NCI-H1694 treated with DMSO at 0.1 percent for 48 hours (cell line): ENCODE data around the gene PTPRH.
"Not testable (repeated sequence)": the region's sequence is repeated elsewhere in the genome, so short reads cannot be mapped to it uniquely, and the experiment has no call there.

ENCODE experiments used
- DNase-seq: peaks from one replicate; lab custom pipeline; 2025; lab: John Stamatoyannopoulos, UW

The PTPRH gene

DNA sequence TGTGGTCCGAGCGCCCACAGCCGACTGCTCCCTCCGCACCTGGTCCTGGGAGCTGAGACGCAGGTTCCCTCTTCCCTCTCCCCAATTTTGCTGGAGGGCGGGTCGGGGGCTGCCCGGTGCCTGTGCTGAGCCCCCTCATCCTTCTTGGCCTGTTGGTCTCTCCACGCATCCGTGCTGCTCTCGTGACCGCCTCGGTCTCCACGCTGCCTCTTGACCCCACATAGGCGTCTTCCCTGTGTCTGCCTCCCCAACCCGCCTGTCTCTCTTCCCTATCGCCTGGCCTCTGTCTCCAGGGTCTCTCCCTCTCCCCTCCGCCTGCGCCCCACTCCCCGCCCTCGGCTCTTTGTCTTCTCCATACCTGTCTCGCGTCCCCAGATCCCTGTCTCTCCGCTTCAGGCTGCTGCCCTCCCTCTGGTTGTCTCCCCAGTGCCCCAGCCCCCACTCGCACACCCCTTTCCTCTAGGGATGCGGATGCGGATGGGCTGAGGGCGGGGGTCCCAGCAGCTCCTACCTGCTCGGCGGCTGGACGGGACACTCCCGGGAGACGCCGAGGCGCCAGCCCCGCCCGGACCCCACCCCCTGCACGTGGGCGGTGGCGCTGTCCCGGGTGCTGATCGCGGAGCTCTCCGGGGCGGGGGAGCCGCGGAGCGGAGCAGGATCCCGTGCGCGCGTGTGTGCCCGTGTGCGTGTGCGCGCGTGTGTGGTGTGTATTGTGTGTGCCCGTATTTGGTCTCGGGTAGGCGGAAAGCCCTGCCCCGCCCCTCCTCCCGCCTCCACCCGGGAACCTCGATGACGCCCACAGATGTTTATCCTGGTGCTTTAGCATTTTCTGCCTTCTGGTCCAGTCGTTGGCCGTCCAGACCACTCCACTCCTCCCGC is 29.5 kb downstream of the PTPRH start, which contains the start of gene SYT5:
SYT5 (minus strand) TSS at position 684 of the 879 bp plus-strand sequence. CDS start 1,248 bp downstream, outside the sequence.
- DNase-seq, result no peak

DNA sequence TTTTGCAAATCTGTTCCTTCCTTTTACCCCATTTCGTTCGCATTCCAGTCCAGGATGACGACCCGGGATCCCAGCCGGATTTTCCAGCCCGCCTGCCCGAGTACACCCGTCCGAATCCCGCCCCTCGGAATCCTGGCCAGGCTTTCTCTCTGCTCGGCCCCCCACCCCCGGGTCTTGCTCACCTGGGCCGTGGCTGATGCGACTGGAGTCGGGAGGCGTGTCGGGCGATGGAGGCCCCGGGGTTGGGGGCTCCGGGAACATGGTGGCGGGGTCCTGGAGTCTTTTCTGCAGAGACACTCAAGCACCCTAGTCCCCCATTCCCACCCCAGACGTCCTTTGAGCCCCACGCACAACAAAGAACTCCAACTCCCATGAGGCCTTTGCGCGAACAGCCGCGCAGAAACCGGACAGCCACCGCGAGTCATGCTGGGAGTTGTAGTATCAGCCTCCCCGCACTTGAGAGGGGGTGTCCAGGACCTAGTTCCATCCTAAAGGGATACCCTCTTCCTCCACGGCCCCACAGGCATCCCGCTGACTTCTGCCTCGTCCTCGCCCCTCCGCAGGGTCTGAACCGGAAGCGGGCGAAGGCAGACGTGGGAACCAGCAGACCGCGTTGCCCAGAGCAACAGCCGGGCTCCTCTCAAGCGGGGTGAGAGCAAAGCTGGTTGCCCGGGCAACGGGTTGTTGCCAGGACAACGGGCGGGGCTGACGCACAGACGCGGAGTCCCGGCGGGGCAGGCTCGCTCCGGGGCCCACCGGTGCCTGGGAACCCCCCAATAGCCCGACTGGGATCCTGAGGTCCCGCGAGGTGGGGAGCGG is 30.3 kb downstream of the PTPRH start:
- peak; percentile 74 for DNase-seq

DNA sequence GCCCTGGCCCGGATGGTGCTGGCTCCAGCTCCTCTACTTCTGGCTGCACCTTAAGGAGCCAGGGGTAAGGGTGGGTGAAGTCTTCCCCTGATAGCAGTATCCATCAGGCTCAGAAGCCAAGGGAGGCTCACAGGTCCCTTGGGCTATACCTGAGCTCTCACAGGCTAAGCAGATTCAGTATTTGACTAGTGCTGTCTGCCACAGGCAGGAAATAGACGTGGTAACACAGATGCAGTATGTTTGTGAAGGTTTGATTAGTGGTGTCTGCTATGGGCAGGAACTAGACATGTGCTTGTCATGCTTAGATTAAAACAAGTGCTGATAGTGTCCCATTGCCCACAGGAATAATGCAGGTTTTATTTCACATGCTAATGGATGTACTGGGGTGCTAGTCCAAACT is 33.2 kb downstream of the PTPRH start:
- no peak for DNase-seq

DNA sequence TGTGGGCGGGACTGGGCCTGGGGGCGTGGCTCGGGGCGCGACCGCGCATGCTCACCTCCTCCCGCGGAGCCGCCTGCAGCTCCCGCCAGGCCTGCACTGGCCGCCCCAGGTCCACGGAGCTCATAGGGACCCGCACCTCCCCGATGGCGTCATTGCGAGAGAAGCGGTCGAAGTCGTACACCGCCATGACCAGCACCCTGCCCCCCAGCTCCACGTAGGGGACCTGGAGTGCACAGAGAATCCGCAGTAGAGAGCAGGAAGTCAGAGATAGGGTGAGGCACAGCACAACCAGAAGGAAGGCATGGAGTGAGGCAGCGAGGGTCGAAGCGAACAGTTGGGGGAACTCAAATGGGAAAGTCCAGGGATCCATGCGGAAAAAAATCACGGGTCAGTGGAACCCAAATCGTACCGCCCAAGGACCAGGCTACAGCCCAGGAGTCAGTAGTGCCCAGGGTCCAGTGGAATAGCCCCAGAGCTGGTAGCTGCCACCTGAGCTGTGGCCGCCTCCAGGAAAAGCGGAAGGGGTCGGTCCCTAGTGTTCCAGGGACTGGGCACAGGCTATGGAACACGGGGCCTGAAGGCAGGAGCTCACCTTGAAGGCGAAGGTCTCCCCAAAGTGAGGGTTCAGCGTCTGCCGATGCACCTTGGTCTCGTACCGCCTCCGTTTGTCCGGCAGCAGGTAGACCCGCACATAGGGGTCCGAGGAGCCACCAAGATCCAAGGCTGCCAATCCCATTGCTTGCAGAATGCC is 34.0 kb downstream of the PTPRH start:
- no peak for DNase-seq

DNA sequence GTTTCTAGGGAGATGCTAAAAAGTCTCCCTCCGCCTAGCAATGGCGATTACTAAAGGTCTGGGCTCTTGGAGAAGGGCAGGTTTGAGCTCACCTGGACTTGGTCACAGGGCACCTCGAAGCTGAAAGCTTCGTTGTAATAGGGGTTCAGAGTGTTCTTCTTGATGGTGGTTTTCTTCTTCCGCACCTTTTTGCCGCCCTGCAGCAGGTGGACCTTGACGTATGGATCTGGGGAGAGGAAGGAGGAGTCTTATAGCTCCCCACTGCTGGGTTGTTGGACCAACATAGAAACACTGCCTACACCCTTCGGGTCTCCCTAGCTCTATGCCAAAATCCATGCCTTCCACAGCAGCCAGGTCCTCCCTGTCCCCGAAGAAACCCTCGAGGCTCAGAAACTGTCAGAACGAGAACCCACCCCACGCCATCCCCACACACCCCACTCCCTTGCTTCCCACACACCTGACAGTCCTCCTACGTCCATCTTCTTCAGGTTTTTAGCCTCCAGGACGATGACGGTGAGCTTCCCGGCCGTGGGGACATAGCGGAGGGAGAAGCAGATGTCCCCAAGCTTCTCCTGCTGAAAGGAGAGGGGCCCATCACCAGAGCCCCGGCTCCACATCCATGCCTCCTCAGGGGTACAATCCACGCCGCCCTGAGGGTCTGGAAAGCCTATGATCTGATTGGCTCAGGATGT is 34.7 kb downstream of the PTPRH start:
- no peak for DNase-seq

DNA sequence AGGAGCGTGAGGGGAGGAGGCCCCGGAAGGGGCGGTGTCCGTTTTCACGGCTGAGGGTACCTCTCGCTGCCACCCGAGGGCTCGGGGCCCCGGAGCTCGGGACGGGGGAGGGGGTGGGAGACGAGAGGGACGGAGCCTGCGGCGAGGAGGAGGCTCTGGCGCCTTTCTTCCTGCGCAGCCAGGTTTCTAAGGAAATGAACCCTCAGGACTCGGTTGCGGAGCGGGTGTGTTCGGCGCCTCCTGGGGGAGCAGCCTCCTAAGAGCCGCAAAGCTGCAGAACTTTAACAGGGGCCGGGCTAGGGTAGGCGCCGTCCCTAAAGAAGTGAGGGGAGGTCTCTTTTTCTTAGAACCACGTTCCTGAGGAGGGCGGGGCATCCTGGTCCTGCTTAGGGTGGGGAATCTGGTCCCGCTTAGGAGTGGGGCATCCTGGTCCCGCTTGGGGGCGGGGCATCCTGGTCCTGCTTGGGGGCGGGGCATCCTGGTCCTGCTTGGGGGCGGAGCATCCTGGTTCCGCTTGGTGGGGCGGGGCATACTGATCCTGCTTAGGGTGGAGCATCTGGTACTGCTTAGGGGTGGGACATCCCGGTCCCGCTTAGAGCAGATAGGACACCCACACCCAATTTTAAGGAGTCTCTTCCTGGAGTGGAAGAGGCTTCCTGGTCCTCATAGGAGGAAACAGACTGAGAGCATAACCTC is 35.4 kb downstream of the PTPRH start:
- DNase-seq, result peak; percentile 56

DNA sequence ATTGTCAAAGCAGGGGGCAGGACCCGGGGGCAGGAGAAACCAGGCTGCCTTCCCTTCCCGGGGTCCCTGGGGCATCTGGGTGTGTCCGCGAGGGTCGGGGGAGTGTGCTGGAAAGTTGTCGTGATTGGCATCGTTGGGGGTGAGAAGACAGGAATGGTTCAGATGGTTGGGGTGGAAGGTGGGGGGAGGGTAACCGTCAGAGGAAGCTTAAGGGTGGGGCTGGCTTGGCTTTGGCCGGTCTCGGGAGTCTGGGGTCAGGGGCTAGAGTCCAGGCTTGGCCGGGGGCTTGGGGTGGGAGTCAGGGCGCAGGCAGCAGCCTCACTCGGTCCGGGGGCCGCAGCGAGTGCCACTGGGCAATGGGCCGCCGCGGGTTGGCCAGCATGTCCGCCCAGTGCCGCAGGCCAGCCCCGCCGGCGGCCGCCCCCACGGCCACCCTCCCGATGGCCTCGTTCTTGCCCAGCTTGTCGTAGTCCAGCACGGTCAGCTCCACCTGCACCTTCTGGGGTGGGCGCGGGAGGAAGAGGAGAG is 36.1 kb downstream of the PTPRH start:
- DNase-seq, result no peak

DNA sequence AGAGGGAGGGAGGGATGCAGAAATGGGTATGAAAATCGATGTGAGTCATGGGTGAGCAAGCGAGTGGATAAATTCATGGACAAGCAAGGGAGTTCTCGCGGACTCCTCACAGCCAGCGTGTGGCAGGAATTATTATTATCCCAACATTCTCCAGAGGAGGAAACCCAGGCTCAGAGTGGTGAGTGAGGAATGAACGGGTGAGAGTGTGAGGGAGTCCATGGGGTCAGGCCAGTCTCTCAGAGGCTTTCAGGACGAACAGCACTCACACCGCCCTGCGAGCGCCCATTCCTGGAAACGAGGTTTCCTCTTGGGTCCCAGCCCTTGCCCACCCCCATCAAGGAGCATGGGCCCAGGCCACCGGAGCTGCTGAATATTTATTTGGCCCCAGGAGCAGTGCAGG is 36.6 kb downstream of the PTPRH start:
- no peak for DNase-seq

DNA sequence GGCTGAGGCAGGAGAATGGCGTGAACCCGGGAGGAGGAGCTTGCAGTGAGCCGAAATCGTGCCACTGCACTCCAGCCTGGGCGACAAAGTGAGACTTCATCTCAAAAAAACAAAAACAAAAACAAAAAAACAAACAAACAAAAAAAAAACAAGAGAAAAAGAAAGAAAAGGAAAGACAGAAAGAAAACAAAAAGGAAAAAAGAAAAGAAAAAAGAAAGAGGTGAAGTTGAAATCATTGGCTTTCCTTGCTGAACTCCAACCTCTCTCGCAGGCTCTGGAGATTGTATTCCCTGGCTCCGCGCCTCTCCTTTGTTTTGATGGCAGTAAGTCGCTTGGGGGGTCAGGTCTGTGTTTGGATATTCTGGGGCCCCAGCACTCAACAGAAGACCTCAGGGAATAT is 37.0 kb downstream of the PTPRH start:
- DNase-seq, result not testable (repeated sequence)

DNA sequence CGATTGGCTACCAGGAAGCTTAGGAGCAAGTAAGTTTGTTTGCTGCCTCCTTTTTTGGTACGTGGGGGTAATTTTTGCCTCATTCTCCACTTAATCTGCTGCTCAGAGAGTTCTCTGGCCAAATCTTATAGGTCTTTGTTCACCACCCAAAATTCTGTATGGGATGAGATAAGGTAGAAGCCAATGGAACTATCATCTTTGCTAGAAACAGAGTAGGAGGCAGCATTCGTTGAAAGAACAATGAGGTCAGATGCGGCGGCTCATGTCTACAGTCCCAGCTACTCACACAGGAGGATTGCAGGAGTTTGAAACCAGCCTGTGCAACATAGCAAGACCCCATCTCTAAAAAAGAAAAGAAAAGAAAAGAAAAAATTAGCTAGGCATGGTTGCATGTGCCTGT is 37.9 kb downstream of the PTPRH start:
- DNase-seq, result no peak

DNA sequence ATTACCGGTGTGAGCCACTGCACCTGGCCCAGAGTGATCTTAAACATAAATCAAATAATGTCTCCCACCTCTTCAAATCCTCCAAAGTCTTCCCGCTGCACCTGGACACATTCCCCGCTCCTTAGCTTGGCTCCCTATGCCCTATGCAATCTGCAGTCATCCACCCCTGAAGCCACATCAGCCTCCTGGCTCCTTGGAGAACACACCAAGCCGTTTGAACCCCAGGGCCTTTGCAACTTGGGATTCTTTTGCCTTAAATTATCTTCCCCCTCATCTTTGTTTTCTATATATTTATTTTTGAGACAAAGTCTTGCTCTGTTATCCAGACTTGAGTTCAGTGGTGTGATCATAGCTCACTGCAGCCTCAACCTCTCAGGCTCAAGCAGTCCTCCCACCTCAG is 40.2 kb downstream of the PTPRH start:
- no peak for DNase-seq

DNA sequence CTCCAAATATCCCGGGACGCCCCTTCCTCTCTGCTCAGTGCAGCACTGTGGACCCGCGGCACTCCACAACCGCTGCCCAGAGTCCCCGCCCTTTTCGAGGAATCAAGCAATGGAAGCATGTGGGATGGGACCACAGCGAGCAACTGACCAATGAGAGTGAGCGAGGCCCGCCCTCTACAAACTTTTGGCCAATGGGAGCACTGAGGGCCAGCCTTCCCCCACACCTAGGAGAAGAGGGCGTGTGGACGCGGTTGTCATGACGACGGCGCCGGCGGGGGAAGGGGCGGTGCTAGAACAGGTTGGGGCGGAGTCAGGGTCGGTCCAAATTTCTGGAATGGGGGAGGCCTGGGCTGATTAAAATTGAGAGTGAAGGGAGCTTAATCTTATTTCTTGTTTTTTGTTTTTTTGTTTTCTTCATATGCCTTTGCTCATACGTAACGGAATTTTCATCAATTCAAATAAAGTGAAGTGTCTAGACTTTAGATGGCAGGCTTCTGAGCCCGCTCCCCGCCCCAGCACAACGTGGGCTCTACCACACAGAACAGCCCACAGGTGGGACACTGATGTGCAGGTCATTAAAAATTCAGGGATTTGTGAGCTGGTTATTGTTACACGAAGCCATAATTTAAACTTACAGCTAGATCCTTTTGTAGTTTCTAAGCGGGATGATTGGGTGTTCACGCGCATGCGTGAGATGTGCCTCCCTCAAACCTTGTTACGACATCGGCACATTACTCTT is 42.6 kb downstream of the PTPRH start, which contains the start of gene DNAAF3:
DNAAF3 (minus strand) TSS at position 84 of the 739 bp plus-strand sequence. CDS start 200 bp downstream, outside the sequence.
- DNase-seq, result peak; percentile 95

DNA sequence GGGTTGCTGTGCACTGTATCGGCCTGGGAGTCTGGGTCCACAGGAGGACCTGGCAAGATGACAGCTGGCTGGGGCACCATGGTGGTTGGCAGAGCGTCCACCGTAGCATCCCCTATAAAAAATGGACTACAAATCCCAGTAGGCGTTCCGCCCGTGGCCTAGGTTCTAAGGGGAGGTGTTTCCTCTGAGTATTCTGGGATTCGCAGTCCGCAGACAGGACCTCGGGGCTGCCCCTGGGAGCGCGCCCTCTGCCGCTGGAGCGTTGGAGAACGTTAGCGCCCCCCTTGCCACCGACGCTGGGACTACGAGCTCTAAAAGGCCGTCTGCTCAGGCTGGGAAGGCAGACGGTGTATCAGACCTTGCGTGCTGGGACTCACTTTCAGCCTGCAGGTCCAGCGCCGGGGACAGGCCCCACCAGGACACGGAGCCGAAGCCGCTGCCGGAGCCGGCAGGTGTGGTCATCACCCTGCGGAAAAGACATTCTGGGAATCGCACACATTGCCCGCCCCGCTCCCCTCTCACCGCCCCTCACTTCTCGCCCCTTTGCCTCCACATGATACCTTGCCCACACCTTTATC is 43.3 kb downstream of the PTPRH start:
- DNase-seq, result peak; percentile 85

DNA sequence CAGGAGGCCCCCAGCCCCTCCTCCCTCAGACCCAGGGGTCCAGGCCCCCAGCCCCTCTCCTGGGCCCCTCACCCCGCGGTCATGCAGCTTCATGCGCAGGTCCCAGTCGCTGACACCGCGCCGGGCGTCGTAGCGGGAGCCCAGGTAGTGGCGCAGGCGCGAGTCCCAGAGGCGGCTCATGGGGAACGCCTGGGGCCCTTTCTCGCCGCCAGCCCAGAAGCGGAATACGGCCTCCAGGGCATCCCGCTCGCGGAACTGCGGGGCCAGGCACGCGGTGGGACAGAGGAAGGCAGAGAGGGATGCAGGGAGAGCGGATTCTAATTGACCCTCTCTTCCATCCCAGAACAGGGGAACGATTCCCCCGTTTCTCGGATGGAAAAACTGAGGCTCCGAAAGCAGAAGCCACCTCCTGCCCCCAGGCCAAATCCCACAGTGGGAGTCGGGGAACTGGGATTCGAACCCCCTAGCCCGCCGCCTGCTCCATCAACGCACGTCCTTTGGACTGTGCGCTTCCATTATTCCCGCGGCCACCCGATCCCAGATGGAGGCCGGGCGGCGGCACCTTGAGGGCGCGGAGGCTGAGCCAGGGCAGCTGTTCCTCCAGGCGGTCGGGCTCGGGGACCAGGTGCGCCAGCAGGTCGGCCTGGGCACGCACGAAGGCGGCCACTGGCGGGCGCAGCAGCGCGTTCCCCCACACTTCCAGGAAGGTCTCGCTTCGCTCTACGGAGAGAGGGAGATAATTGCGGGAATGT is 47.6 kb downstream of the PTPRH start:
- no peak for DNase-seq

DNA sequence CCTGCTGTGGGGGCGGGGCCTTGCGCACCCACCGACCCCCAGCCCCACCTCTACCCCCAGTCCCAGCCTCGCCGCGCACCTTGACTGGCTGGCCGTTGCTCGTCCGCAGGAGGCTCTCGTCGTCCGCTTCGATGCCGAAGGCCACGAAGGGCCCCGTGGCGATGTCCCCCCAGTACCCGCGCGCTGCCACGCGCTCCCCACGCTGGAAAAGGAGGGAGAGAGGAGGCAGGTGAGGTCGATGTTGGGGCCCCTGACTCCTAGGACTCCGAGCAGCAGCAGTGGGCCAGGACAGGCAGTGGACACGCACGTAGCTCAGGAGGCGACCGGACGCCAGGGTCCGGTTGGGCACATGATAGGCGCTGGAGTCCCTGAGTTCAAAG is 48.3 kb downstream of the PTPRH start:
- DNase-seq, result no peak

DNA sequence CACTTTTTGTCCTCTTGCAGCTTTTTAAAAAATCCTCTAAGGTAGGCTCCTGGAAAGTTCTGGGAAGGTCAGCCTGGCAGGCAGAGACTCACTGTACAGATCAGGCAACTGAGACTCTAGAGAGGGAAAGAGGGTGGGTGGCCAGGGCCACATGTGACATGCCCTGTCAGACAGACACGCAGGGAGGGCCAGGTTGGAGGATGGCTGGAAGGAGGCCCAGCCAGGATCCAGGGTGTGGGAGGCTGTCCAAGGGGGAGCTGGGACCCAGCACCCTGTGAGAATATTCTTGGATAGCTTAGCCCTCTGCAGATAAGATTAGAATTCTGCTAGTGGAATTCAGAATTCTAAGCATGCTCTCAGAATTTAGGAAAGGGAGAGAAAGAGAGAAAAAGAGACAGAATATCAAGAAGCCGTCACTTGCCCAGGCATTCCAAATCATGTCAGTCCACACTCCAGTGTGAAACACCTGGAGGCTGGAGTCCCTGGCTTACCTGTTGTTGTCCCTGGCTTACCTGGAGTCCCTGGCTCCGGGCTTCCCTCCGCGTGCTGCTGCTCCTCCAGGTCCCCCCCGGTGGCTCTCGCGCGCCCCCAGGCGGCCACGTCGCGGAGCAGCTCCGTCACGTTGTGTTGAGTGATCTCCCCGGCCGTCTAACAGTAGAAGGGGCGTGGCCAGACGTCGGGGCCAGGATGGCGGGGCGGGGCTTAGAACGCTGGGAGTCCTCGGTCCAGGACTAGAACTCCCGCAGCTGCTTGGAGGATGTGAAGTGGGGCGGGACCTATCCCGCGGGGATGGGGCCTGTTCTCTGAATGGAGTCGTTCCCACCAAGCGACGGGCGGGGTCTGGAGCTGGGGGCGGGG is 48.9 kb downstream of the PTPRH start:
- DNase-seq, result peak; percentile 83

DNA sequence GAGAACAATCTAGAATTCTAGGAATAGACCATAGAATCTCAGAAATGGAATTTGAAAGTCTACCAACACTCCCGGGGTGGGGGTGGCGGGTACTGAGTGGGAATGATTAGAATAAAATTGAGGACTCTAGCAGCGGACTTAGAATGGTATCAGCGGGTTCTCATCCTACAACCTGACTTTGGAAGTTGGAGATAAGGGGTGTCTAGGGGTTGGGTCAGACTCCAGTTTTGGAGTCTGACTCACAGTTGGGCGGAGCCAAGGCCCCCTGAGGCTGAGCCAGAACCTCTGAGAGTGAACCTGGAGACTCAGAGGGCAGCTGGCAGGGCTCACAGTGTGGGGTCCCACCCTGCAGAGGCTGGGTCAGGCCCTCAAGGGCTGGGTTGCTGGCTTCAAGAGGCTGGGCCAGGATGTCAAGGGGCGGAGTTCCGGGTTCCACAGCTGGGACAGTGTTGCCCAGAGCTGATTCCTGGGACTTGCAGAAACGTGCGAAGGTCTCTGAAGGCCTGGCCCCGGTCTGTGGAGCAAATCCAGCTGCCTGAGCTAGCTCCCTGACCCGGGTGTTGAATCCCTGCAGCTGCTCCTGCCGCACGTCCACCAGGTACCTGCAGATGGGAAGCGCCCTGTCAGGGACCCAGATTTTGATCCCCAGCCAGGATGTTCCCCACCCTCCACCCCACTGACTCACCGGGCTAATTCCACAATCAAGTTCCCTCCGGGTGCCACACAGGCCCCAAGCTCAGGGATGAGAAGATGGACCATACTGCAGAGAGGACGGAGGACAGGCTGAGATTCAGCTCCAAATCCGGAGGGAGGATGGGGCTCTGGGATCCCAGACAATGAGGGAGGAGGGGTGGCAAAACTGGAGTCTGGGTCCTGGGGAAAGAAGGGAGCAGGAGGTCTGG is 50.2 kb downstream of the PTPRH start:
- DNase-seq, result no peak
